ENCODE data around the gene WDR73.

DNA sequence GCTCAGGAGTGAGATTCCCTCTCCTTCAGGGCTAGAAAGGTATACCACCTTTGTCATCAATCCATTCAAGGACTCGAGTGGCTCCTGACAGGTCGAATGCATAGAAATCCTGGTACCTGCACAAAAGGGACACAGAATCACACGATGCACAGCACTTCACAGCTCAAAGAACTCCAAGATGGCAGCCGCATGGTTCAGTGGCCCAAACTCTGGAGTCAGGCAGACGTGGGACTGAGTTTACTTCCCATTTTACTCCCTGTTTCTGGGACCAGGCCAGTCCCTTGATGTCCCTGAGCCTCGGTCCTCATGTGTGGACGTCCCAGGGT, 536 bp downstream of the WDR73 start:
- TF ChIP-seq, protein P1, sequence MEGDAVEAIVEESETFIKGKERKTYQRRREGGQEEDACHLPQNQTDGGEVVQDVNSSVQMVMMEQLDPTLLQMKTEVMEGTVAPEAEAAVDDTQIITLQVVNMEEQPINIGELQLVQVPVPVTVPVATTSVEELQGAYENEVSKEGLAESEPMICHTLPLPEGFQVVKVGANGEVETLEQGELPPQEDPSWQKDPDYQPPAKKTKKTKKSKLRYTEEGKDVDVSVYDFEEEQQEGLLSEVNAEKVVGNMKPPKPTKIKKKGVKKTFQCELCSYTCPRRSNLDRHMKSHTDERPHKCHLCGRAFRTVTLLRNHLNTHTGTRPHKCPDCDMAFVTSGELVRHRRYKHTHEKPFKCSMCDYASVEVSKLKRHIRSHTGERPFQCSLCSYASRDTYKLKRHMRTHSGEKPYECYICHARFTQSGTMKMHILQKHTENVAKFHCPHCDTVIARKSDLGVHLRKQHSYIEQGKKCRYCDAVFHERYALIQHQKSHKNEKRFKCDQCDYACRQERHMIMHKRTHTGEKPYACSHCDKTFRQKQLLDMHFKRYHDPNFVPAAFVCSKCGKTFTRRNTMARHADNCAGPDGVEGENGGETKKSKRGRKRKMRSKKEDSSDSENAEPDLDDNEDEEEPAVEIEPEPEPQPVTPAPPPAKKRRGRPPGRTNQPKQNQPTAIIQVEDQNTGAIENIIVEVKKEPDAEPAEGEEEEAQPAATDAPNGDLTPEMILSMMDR (conservative IDR thresholded peaks at IDR 0.05; ENCODE audit: low read depth, low read length), result no peak
- no peak for TF ChIP-seq EZH2 (IDR thresholded peaks at IDR 0.05; ENCODE audit: borderline replicate concordance, low read depth, low read length, poor library complexity, severe bottlenecking)
